ENCODE measurements around the gene MXD1. TPM values are rescaled to one million over a fixed set of nuclear protein-coding genes. Genes with fewer than 3 reads are reported as not detected.

The MXD1 gene
- total and polyA plus RNA-seq, 2 experiments from 2014 or later: 1.8 to 3.9 TPM

DNA sequence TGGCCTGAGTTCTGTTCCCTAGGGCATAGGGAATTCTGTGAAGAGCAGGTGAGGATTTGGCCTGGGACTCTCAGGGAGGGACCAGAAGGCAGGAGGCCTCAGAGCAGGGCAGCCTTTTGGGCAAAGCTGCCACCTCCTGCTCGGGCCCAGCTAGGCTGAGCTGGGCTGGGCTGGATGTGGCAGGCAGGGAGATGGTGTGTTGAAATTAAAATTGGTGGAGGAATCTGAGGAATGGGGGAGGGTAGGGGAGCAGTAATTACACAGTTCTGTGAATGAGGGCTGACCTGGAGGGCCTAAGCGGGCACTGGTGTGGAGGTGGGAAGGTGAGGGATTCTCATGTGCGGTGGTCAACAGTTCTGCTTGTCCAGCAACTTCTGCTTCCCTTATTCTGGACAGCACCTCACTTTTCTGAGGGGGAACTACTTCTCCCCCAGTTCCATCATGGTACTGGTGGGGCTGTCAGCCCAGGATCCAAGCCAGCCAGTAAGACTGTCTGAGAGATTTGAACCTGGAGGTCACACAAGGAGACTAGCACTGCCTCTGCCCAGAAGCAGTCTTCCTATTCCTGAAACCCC lies 68.6 kb downstream of the MXD1 start:
- H3K9me3 Mint-ChIP-seq: no peaks in the 10 kb centered on the region
- no peaks in the 10 kb centered on the region for H4K20me1 ChIP-seq (replicated peaks; ENCODE audit: insufficient read depth)
- H3K27me3 Mint-ChIP-seq (ENCODE audit: insufficient read depth, low read depth, poor library complexity): peaks cover 1% of the 10 kb centered on the region
- TF ChIP-seq EZH2phosphoT487 (IDR thresholded peaks at IDR 0.05; ENCODE audit: unreplicated experiment): no peak
- TF ChIP-seq STAT1 (IDR thresholded peaks at IDR 0.05; ENCODE audit: unreplicated experiment): no peak
- TF ChIP-seq ZNF331 (CRISPR knock-in tag; IDR thresholded peaks at IDR 0.05; ENCODE audit: low read depth): no peak
- TF ChIP-seq, protein P1, sequence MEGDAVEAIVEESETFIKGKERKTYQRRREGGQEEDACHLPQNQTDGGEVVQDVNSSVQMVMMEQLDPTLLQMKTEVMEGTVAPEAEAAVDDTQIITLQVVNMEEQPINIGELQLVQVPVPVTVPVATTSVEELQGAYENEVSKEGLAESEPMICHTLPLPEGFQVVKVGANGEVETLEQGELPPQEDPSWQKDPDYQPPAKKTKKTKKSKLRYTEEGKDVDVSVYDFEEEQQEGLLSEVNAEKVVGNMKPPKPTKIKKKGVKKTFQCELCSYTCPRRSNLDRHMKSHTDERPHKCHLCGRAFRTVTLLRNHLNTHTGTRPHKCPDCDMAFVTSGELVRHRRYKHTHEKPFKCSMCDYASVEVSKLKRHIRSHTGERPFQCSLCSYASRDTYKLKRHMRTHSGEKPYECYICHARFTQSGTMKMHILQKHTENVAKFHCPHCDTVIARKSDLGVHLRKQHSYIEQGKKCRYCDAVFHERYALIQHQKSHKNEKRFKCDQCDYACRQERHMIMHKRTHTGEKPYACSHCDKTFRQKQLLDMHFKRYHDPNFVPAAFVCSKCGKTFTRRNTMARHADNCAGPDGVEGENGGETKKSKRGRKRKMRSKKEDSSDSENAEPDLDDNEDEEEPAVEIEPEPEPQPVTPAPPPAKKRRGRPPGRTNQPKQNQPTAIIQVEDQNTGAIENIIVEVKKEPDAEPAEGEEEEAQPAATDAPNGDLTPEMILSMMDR (conservative IDR thresholded peaks at IDR 0.05; ENCODE audit: low read depth in 2 of 2): no peak
- TF ChIP-seq, protein P2, sequence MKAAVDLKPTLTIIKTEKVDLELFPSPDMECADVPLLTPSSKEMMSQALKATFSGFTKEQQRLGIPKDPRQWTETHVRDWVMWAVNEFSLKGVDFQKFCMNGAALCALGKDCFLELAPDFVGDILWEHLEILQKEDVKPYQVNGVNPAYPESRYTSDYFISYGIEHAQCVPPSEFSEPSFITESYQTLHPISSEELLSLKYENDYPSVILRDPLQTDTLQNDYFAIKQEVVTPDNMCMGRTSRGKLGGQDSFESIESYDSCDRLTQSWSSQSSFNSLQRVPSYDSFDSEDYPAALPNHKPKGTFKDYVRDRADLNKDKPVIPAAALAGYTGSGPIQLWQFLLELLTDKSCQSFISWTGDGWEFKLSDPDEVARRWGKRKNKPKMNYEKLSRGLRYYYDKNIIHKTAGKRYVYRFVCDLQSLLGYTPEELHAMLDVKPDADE (IDR thresholded peaks at IDR 0.05): no peak
- no peak for TF ChIP-seq EZH2 (IDR thresholded peaks at IDR 0.05; ENCODE audit: low read depth, unreplicated experiment)
- no peak for TF ChIP-seq CREB1 (CRISPR knock-in tag; IDR thresholded peaks at IDR 0.05; ENCODE audit: low read depth)
- TF ChIP-seq, protein P3, sequence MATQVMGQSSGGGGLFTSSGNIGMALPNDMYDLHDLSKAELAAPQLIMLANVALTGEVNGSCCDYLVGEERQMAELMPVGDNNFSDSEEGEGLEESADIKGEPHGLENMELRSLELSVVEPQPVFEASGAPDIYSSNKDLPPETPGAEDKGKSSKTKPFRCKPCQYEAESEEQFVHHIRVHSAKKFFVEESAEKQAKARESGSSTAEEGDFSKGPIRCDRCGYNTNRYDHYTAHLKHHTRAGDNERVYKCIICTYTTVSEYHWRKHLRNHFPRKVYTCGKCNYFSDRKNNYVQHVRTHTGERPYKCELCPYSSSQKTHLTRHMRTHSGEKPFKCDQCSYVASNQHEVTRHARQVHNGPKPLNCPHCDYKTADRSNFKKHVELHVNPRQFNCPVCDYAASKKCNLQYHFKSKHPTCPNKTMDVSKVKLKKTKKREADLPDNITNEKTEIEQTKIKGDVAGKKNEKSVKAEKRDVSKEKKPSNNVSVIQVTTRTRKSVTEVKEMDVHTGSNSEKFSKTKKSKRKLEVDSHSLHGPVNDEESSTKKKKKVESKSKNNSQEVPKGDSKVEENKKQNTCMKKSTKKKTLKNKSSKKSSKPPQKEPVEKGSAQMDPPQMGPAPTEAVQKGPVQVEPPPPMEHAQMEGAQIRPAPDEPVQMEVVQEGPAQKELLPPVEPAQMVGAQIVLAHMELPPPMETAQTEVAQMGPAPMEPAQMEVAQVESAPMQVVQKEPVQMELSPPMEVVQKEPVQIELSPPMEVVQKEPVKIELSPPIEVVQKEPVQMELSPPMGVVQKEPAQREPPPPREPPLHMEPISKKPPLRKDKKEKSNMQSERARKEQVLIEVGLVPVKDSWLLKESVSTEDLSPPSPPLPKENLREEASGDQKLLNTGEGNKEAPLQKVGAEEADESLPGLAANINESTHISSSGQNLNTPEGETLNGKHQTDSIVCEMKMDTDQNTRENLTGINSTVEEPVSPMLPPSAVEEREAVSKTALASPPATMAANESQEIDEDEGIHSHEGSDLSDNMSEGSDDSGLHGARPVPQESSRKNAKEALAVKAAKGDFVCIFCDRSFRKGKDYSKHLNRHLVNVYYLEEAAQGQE (IDR thresholded peaks at IDR 0.05; ENCODE audit: unreplicated experiment): no peak
- TF ChIP-seq NANOG (IDR thresholded peaks at IDR 0.05; ENCODE audit: borderline replicate concordance): no peak
- TF ChIP-seq JUNB (IDR thresholded peaks at IDR 0.05; ENCODE audit: unreplicated experiment): no peak
- no peak for TF ChIP-seq ZNF114 (CRISPR knock-in tag; IDR thresholded peaks at IDR 0.05)
- TF ChIP-seq, protein P4, sequence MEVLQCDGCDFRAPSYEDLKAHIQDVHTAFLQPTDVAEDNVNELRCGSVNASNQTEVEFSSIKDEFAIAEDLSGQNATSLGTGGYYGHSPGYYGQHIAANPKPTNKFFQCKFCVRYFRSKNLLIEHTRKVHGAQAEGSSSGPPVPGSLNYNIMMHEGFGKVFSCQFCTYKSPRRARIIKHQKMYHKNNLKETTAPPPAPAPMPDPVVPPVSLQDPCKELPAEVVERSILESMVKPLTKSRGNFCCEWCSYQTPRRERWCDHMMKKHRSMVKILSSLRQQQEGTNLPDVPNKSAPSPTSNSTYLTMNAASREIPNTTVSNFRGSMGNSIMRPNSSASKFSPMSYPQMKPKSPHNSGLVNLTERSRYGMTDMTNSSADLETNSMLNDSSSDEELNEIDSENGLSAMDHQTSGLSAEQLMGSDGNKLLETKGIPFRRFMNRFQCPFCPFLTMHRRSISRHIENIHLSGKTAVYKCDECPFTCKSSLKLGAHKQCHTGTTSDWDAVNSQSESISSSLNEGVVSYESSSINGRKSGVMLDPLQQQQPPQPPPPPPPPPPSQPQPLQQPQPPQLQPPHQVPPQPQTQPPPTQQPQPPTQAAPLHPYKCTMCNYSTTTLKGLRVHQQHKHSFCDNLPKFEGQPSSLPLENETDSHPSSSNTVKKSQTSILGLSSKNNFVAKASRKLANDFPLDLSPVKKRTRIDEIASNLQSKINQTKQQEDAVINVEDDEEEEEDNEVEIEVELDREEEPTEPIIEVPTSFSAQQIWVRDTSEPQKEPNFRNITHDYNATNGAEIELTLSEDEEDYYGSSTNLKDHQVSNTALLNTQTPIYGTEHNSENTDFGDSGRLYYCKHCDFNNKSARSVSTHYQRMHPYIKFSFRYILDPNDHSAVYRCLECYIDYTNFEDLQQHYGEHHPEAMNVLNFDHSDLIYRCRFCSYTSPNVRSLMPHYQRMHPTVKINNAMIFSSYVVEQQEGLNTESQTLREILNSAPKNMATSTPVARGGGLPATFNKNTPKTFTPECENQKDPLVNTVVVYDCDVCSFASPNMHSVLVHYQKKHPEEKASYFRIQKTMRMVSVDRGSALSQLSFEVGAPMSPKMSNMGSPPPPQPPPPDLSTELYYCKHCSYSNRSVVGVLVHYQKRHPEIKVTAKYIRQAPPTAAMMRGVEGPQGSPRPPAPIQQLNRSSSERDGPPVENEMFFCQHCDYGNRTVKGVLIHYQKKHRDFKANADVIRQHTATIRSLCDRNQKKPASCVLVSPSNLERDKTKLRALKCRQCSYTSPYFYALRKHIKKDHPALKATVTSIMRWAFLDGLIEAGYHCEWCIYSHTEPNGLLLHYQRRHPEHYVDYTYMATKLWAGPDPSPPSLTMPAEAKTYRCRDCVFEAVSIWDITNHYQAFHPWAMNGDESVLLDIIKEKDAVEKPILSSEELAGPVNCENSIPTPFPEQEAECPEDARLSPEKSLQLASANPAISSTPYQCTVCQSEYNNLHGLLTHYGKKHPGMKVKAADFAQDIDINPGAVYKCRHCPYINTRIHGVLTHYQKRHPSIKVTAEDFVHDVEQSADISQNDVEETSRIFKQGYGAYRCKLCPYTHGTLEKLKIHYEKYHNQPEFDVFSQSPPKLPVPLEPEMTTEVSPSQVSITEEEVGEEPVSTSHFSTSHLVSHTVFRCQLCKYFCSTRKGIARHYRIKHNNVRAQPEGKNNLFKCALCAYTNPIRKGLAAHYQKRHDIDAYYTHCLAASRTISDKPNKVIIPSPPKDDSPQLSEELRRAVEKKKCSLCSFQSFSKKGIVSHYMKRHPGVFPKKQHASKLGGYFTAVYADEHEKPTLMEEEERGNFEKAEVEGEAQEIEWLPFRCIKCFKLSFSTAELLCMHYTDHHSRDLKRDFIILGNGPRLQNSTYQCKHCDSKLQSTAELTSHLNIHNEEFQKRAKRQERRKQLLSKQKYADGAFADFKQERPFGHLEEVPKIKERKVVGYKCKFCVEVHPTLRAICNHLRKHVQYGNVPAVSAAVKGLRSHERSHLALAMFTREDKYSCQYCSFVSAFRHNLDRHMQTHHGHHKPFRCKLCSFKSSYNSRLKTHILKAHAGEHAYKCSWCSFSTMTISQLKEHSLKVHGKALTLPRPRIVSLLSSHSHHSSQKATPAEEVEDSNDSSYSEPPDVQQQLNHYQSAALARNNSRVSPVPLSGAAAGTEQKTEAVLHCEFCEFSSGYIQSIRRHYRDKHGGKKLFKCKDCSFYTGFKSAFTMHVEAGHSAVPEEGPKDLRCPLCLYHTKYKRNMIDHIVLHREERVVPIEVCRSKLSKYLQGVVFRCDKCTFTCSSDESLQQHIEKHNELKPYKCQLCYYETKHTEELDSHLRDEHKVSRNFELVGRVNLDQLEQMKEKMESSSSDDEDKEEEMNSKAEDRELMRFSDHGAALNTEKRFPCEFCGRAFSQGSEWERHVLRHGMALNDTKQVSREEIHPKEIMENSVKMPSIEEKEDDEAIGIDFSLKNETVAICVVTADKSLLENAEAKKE (CRISPR knock-in tag; IDR thresholded peaks at IDR 0.05): no peak
- no peaks in the 10 kb centered on the region for H3K9me2 ChIP-seq (ENCODE audit: insufficient read depth)
- no peaks in the 10 kb centered on the region for H3K4me1 ChIP-seq (ENCODE audit: insufficient read depth)
- H3K27ac Mint-ChIP-seq: no peak overlapping the region
- H3K27me3 ChIP-seq (ENCODE audit: insufficient read depth): no peaks in the 10 kb centered on the region
- no peak overlapping the region for H3K4me3 ChIP-seq
- H3K36me3 ChIP-seq (ENCODE audit: insufficient read depth): no peaks in the 10 kb centered on the region
- no peak for ATAC-seq
- H3K36me3 Mint-ChIP-seq (ENCODE audit: low read depth): no peaks in the 10 kb centered on the region
- no peak overlapping the region for H3K27ac ChIP-seq (ENCODE audit: low read depth)
- H3K4me1 Mint-ChIP-seq: no peaks in the 10 kb centered on the region; the same call in 2 of the 3 replicates
- no peak overlapping the region for H2AFZ ChIP-seq
- no peak overlapping the region for H3K4me2 ChIP-seq
- no peak overlapping the region for H3K4me3 Mint-ChIP-seq
- no peaks in the 10 kb centered on the region for H3K79me2 ChIP-seq (replicated peaks; ENCODE audit: insufficient read depth)
- DNase-seq (ENCODE audit: low spot score): no peak
- no peaks in the 10 kb centered on the region for H3F3A ChIP-seq (replicated peaks; ENCODE audit: low read depth)

All from GM23338 (cell line).